Neutrophil (primary cell): ENCODE measurements around the gene FAM78A.

Experiments
- H3K27ac ChIP-seq: fragments of 200-600 bp; sonication (generic); 2 replicates; pipeline ENCODE4 v1.5.1; 2016; ENCODE audit warnings: mild to moderate bottlenecking, moderate library complexity
- H3K27me3 ChIP-seq: fragments of 200-600 bp; sonication (generic); 2 replicates; pipeline ENCODE4 v1.6.0; 2016; ENCODE audit warnings: mild to moderate bottlenecking
- H3K36me3 ChIP-seq: fragments of 200-600 bp; sonication (generic); 2 replicates; pipeline ENCODE4 v1.5.1; 2017
- H3K4me1 ChIP-seq, 2 experiments: fragments of 200-600 bp in 1 of 2; sonication (generic) in 1 of 2; 1 replicate in 1 of 2; 2 replicates in 1 of 2; pipeline versions ENCODE4 v1.5.1 to v1.6.1; 2013 to 2016; ENCODE audit warnings: low read depth in 1 of 2, low read length in 1 of 2, mild to moderate bottlenecking in 1 of 2, moderate library complexity in 1 of 2; ENCODE audit not compliant: control insufficient read depth in 1 of 2, insufficient read depth in 1 of 2
- H3K4me3 ChIP-seq, 2 experiments: fragments of 200-600 bp in 1 of 2; sonication (generic) in 1 of 2; 1 replicate in 1 of 2; 2 replicates in 1 of 2; pipeline ENCODE4 v1.5.1; 2013 to 2016; ENCODE audit warnings: low read depth in 1 of 2, low read length in 1 of 2, mild to moderate bottlenecking in 1 of 2, moderate library complexity in 1 of 2
- H3K9me3 ChIP-seq: fragments of 200-600 bp; sonication (generic); 2 replicates; pipeline ENCODE4 v1.5.1; 2016
- CTCF ChIP-seq: fragments of 200-600 bp; sonication (generic); IDR thresholded peaks from 2 replicates; pipeline ENCODE4 v1.5.1; 2016; ENCODE audit warnings: antibody characterized with exemption

Gene FAM78A

GRCh38 chr9:131258186-131258585, 18.1 kb downstream of the FAM78A start:
- peaks cover 34% of the 10 kb centered on the region for H3K36me3 ChIP-seq
- no peak for TF ChIP-seq CTCF

GRCh38 chr9:131257266-131258025, 18.9 kb downstream of the FAM78A start:
- Histone ChIP-seq H3K4me3 (peak overlapping the region in 1 of 2 experiments; percentile 69), H3K36me3 (peaks cover 34% of the 10 kb centered on the region), H3K27ac (peak overlapping the region; percentile 96), H3K4me1 (peaks cover 62 to 66% of the 10 kb centered on the region in 2 experiments), H3K27me3 (no peaks in the 10 kb centered on the region), H3K9me3 (no peaks in the 10 kb centered on the region)
- TF ChIP-seq CTCF = no peak

More at GRCh38 chr9:131258186-131258585, 18.1 kb downstream of the FAM78A start:
- Histone ChIP-seq H3K4me1 (peaks cover 62 to 66% of the 10 kb centered on the region in 2 experiments), H3K9me3 (no peaks in the 10 kb centered on the region), H3K27me3 (no peaks in the 10 kb centered on the region), H3K4me3 (no peak overlapping the region), H3K27ac (peak overlapping the region; percentile 96)

- H3K27ac ChIP-seq = peak overlapping the region; percentile 96
Measured at GRCh38 chr9:131255676-131256197, 20.6 kb downstream of the FAM78A start.

GRCh38 chr9:131254626-131255025, 21.7 kb downstream of the FAM78A start:
- H3K4me3 ChIP-seq = peak overlapping the region in 1 of 2 experiments; percentile 69
- H3K27me3 ChIP-seq = no peaks in the 10 kb centered on the region
- peak overlapping the region; percentile 96 for H3K27ac ChIP-seq
- TF ChIP-seq CTCF = no peak
- H3K4me1 ChIP-seq = peaks cover 69 to 76% of the 10 kb centered on the region in 2 experiments
- H3K36me3 ChIP-seq = peaks cover 13% of the 10 kb centered on the region
- H3K9me3 ChIP-seq = no peaks in the 10 kb centered on the region

More at GRCh38 chr9:131255676-131256197, 20.6 kb downstream of the FAM78A start:
- TF ChIP-seq CTCF = no peak
- H3K27me3 ChIP-seq = no peaks in the 10 kb centered on the region
- peak overlapping the region; percentile 66 to 69 for H3K4me3 ChIP-seq
- H3K9me3 ChIP-seq = no peaks in the 10 kb centered on the region
- peaks cover 24% of the 10 kb centered on the region for H3K36me3 ChIP-seq
- H3K4me1 ChIP-seq = peaks cover 69 to 76% of the 10 kb centered on the region in 2 experiments

- Histone ChIP-seq H3K27ac (peak overlapping the region; percentile 96), H3K27me3 (no peaks in the 10 kb centered on the region), H3K4me3 (peak overlapping the region in 1 of 2 experiments; percentile 69), H3K4me1 (peaks cover 69 to 76% of the 10 kb centered on the region in 2 experiments), H3K36me3 (peaks cover 7% of the 10 kb centered on the region), H3K9me3 (no peaks in the 10 kb centered on the region)
- no peak for TF ChIP-seq CTCF
Measured at GRCh38 chr9:131253891-131254491, 22.3 kb downstream of the FAM78A start.
